LNCAP (cell line): ENCODE data around the gene HPSE2.

Experiments used
- CTCF ChIP-seq: fragments of 450-650 bp; IDR thresholded peaks from 2 replicates; pipeline ENCODE4 v1.5.1; 2017; ENCODE audit warnings: mild to moderate bottlenecking

HPSE2 gene

DNA sequence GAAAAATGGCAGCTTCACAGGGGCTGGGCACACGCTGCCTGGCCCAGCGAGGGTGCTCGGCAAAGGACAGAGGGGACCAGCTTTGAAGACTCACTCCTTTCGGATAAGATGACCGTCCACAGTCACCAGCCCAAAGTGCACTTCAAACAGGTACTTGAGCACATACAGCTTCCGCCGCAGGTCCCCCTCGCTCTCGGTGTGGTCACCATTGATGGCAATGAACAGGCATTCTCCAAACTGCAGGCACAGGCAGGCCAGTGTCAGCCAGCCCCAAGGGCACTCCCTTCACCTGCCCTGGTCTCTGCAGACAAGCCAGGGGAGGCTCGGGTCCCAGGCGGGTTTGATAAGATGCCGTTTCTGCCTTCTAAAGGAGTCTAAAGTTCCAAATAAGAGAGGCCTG, 800.5 kb downstream of the HPSE2 start:
- no peak for TF ChIP-seq CTCF

- TF ChIP-seq CTCF: no peak
Observed at GRCh38 chr10:98433881-98434732, 801.5 kb downstream of the HPSE2 start.

DNA sequence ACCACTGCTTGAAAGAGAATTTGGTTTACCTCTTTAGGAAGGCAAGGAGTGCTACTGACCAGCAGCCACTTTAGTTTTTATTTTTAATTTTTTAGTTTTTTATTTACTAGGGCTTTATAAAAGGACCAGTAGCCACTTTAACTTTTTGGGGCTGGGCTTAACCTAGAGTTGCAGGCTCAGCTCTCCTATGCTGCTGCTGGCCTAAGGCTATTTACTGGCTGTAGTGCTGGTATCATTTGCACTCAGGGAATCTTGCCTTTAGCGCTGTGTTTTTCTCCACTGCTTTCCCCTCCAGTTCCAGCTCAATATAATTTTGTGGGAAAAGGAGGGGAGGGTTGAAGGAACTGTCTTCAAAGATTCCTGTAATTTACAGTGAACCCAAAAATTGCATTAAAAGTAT, 802.3 kb downstream of the HPSE2 start:
- TF ChIP-seq CTCF: no peak

GRCh38 chr10:98432330-98432729, 803.3 kb downstream of the HPSE2 start:
- TF ChIP-seq CTCF: no peak

- TF ChIP-seq CTCF: no peak
Observed at GRCh38 chr10:98431016-98431415, 804.6 kb downstream of the HPSE2 start.

DNA sequence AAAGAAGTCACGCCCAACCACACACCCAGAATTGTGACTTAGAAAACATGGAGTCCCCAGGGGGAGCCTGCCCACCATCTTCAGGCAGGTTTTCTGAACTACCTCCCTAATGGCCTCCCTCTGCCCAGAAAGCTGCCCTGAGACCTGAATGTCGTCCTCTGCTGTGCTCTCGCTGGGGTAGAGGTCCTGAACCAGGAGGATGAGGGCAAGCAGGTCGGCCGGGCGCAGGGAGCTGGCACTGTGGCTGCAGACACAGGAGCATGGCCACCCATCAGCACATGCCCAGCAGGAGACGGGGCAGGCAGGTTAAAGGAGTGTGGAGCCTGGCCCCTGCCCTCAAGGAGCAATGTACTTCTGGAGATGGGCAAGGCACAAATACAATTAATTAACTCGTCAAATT, 805.2 kb downstream of the HPSE2 start:
- TF ChIP-seq CTCF: no peak

- no peak for TF ChIP-seq CTCF
Observed at GRCh38 chr10:98429320-98430072, 806.2 kb downstream of the HPSE2 start.
